GM21737 (cell line): Measurements from ENCODE around the gene MORC4.
"Not testable (repeated sequence)": the region's sequence is repeated elsewhere in the genome, so short reads cannot be mapped to it uniquely, and the experiment has no call there.

Experiments used
- ATAC-seq: cut with Tn5 transposase; IDR thresholded peaks from one replicate; pipeline ENCODE4 v1.9.1; 2021; ENCODE audit warnings: mild to moderate bottlenecking, moderate library complexity; ENCODE audit not compliant: unreplicated experiment

The MORC4 gene

DNA sequence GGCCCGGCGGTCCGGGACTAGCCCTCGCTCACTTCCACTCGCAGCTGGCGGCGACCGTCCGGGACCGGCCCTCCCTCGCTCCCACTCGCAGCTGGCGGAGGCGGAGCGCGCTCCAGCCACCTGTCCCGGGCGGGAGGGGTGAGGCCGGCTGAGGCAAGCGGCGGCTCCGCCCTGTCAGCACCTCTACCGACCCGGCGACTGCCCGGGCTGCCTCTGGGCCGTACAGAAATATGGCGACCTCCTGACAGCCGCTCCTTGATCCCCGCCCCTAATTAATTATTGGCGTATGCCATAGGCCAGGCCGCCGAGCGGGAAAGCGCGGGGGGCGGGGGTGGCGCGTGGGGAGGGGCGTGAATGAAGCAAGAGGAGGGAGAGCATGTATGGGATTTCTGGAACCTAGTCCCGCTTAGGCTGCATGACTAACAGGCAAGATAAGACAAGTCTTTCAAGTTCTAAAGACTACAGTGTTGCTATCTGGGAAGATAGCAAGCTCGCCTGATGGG, at the start of gene MORC4:
Gene MORC4 (minus strand): TSS at position 200 of the 503 bp plus-strand sequence. CDS start 243 bp downstream, outside the sequence.
- ATAC-seq: peak; percentile 80

DNA sequence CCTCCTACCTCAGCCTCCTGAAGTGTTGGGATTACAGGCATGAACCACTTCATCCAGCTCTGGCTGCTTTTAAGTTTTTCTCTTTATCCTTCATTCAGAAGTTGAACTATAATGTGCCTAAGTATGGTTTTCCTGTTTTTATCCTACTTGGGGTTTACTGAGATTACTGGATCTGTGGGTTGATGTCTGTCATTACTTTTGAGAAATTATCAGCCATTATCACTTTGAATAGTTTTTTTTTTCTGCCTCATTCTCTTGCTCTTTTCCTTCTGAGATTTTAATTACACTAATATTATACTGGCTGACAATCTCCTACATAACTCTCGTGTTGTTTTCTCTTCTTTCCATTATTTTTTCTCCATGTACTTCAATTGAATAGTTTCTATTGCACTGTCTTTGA, 47.6 kb upstream of the MORC4 start:
- ATAC-seq: no peak

GRCh38 chrX:107029752-107030151, 29.7 kb upstream of the MORC4 start:
- no peak for ATAC-seq

GRCh38 chrX:107025545-107025944, 25.5 kb upstream of the MORC4 start:
- no peak for ATAC-seq

GRCh38 chrX:107014936-107015335, 14.9 kb upstream of the MORC4 start:
- no peak for ATAC-seq

GRCh38 chrX:107008034-107008433, 8.0 kb upstream of the MORC4 start:
- no peak for ATAC-seq

- peak; percentile 31 for ATAC-seq
These were observed 723 bp downstream of the MORC4 start for GRCh38 chrX:106999002-106999975.

DNA sequence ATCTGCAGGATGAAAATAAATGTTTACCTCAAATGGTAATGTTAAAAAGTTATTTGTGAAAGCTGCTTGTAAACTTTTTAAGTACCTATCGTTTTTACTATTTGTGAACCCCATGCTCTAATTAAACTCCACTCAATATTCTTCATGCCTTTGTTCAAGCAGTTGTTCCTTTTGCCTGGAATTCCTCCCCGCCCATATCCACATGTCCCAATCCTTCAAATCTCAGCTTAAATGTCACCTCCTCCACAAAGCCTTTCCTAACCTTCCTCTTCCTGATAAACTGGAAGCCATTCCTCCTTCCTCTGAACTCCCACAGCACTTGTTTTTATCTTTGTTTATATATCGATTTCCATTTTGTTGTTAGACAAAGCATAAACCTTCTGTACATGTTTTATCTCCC, 2.4 kb downstream of the MORC4 start:
- no peak for ATAC-seq

DNA sequence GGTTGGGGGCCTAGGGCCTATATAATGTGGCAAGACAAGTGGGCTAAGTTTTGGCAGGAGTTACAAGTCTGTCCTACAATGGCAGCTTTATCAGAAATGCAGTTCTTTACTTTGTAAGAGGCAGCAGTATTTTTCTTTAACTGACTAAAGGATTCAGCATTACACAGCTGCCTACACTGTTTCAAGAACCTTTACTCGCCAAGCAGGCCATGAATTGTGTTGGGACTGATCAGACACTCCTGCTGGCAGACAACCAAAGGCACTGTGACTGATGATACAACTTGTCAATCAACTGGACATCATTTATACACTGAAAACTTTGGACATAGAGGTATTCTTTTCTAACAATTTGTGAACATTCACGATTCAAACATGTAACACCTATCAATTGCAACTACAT, 4.3 kb downstream of the MORC4 start:
- no peak for ATAC-seq

GRCh38 chrX:106987488-106987887, 12.5 kb downstream of the MORC4 start:
- no peak for ATAC-seq

DNA sequence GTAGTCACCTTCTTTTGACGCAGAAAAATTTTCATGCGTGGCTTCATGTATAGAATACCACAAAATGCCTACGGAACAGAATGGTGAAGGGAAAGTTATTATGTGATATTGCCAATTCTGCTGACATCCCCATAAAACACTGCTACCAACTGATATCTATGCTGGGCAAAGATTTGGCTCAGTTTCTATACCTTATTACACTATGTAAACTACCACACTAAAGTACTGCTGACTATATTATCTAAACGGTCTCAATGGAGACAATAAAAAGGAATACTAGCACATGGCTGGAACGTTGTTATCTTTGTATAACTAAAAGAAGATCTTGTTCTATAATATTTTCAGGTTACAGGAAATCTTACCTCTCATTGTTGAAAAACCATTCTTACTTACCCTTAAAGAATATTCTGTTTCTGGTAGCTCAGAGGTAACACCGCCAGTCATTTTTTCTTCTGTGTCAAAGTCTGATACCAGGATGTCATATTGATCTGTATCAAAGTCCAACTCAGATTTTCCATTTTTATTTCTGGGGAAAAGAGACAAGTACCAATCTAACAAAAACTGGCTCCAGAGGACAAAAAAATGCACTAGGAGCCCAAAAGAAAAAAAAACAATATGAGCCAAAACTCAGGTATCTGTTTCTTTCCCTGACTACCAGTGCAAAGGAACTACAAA, 18.9 kb downstream of the MORC4 start:
- no peak for ATAC-seq

DNA sequence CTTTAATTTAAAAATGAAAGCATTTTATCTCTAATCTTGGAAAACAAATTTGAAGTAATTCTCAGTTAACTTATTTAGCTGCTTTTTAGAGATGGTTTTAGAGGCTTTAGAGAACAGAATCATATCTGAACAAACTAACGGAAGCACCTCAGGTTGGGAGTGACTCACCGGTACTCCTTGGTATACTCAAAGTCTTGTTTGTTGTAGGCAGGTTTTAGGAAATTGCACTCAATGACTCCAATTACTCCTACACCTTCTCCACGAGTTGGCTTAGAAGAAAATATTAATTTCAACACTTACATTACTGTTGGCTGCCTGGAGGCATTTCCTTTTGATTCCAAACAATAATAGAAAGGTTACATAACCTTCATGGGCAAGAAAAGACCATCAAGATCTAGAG, 23.6 kb downstream of the MORC4 start:
- ATAC-seq: no peak

DNA sequence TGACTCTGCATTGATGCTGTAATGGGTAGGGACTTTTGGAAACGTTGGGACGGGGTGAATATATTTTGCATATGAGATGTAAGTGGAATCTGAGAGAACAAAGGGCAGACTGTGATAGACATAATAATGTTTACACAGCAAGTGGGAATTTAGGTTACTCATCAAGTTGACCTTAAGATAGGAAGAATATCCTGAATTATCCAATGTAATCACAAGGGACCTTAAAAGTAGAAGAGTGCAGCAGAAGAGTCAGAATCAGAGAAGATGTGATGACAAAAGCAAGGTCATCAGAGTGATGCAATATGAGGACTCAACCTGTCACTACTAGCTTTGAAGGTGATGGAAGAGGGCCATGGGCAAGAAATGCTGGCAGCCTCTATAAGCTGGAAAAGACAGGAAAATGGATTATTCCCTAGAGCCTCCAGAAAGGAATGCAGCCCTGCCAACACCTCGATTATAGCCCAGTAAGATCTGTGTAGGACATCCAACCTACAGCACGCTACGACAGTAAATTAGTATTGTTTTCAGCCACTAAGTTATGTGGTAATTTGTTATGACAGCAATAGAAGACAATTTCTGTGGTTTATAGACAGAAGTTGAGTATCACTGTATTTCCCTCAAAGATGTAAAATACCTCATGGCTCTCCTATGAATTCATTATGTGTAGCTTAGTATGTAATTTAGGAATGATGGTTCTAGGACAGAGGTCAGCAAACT, 26.4 kb downstream of the MORC4 start:
- ATAC-seq: no peak

DNA sequence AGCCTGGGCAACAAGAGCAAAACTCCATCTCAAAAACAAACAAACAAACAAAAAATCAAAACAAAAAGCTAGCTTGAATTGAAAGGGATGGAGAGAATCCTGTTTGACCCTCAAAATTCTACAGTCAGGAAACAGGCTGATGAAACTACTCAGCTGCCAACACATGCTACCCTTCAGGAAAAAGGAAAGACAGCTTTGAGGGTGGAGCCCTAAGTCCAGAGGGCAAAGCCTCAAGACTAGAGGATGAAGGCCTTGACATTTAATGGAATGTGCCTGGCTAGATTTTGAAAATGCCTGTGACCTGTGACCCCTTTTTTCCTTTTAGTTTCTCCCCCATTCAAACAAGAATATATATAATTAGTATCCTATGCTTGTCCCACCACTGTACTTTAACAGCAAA, 27.1 kb downstream of the MORC4 start:
- no peak for ATAC-seq

GRCh38 chrX:106966547-106966946, 33.5 kb downstream of the MORC4 start:
- not testable (repeated sequence) for ATAC-seq

- ATAC-seq: no peak
These were observed 35.7 kb downstream of the MORC4 start for GRCh38 chrX:106964290-106964689.

DNA sequence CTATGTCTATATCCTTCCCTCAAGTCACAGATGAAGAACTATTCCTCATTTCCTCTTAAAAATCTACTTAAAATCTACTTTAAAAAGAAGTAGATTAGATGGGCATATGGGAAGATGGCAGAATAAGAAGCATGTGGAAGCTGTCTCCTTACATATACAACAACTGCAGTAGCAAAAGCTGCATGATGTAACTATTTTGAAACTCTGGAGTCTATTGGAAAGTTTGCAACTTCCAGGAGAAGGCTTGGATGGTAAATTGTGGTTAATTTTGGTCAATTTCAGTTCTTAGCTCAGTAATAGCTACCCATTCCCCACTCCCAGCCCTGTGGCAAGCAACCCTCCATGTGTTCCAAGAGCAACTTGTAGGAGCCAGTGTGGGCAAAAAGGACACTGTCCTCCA, 36.9 kb downstream of the MORC4 start:
- ATAC-seq: no peak

DNA sequence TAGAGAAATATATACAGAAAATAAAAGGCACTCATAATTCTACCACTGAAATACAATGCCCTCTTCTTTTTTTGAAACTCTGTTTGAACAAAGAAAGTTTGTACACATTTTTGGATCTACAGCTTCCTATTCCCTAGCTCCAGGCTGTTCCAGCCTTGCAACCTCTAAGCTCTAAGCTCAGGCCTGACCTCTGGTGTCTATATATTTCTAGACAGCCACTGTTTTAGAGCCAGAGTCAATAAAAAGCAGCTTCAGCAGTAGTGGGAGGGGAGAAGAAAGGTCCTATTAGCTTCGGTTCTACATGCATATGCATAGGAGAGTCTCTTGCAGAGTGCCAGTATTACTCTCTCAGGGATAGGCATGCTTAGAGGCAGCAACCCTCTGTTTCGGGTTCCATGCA, 40.1 kb downstream of the MORC4 start:
- no peak for ATAC-seq

DNA sequence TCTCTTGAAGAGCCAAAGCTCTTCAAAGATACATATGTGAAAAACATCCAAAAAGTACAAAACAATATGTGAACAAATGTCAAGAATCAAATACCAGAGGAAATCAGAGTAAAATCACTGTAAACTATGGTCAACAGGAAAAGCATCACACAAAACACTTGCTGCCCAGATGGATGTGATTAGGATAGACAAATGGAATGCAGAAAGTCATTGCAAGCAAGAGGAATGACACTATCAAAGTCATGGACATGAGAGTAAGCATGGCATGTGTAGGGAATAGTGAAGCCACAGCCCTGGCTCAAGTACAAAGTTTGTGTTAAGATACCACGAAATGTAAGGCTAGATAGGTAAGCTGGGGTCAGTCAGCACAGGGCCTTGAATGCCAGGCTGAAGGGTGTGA, 42.2 kb downstream of the MORC4 start:
- no peak for ATAC-seq

DNA sequence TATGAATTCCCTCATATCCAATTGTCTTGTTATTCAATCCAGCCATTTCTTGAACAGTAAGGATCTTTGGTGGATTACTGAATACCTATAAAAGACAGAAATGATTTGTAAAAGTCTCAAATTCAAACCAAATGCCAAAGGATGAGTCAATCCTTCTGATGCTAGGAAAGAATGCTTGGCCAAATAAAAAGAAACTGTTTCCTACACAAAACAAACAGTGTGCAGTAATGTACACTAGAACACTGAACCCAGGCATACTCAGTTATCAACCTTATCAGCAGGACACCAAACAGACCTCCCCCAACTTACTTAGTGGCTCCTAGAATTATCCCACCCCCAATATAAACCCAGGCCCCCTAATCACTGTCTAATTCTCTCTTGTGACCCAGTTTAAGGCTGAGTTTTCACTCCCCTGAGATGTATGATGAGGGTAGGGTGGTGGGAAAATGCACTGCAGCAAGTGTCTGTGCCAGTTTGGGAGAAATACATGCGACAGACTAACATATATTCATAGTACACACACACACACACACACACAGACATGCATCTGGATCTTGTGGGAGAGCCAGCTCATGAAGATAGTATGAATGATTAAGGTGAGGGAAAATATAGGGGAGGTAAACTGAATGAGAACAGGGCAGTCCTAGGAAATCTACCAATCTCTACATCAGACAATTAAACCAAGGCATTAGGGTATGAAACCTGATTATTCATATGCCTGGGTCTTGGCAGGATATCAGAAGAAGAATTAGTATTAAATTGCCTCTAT, 44.8 kb downstream of the MORC4 start:
- no peak for ATAC-seq
